ENCODE measurements around the gene ANGPT4. TPM values are rescaled to one million over a fixed set of nuclear protein-coding genes. Genes with fewer than 3 reads are reported as not detected.

Gene ANGPT4
- total and polyA plus RNA-seq, 2 of the 13 experiments (the other 11 are each of a cell fraction or from before 2014, with no cell fraction given), result not detected

DNA sequence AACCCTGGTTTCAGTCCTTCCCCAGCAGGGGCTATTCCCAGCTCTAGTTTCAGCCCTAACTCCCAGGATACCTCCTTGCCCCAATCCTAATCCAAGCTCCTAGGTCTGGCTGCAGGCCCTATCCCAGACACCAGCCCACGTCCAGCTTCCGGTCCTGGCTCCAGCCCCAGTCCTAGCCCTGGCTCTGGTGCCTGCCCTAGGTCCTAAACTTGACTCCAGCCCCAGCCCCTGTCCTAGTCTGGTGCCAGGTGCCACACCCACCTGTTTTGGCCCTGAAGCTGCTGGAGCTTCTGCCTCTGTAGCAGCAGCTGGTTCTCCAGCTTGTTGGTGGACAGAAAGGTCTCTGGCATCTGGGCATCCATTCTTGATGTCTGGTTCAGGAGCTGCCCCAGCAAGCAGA, 28.1 kb downstream of the ANGPT4 start:
- Histone ChIP-seq H3K9ac (ENCODE audit: insufficient read depth, low read depth, low read length) (no peak overlapping the region), H4K20me1 (ENCODE audit: insufficient read depth, low read length) (no peaks in the 10 kb centered on the region), H3K36me3 (replicated peaks in 1 of 2; ENCODE audit: control insufficient read depth in 1 of 2, insufficient read depth in 2 of 2, low read length in 2 of 2) (no peaks in the 10 kb centered on the region), H3K4me2 (ENCODE audit: low read depth, low read length) (no peak overlapping the region), H3K9me3 (ENCODE audit: low read length) (no peaks in the 10 kb centered on the region), H3K27ac (ENCODE audit: extremely low read length, insufficient read depth, low read length) (no peak overlapping the region), H3K27me3 (ENCODE audit: control insufficient read depth in 1 of 2, insufficient read depth in 2 of 2, low read length in 2 of 2) (peaks cover 2 to 29% of the 10 kb centered on the region in 2 experiments; a peak in 4 of 5 replicates), H3K4me1 (ENCODE audit: insufficient read depth, low read length) (no peaks in the 10 kb centered on the region), H2AFZ (ENCODE audit: low read length) (no peak overlapping the region), H3K4me3 (replicated peaks in 1 of 3; ENCODE audit: insufficient read depth in 1 of 3, low read depth in 2 of 3, low read length in 3 of 3) (no peak overlapping the region), H3K79me2 (ENCODE audit: insufficient read depth, low read length) (no peaks in the 10 kb centered on the region)
- no peak for ATAC-seq
- POLR2A ChIA-PET, result no interaction called here
- intact Hi-C loops (cut with micrococcal nuclease; ENCODE audit: unreplicated experiment), result loop anchor here (10.0 kb wide), 1 partner anchor 407 kb away; no protein-coding TSS in a partner anchor
- no peak for DNase-seq (ENCODE audit: low spot score)
- no peak for FAIRE-seq
- BruUV-seq (replicated peaks), result no TSS peak
- CTCF ChIA-PET (ENCODE audit: low intra/inter-chr PET ratio, low total read pairs), result no interaction called here
- in situ Hi-C loops (cut with HindIII; ENCODE audit: extremely low pct_ligation_motif_present, low pct_unique_long_range_greater_than_20kb), result no loop called here
- 0% methylated on average over 2 of the region's 2 CpGs for WGBS (ENCODE audit: low lambda C conversion rate)
- TF ChIP-seq ZNF83 (CRISPR knock-in tag; IDR thresholded peaks at IDR 0.05; ENCODE audit: borderline replicate concordance) (no peak), ZNF558 (CRISPR knock-in tag; IDR thresholded peaks at IDR 0.05; ENCODE audit: borderline replicate concordance) (no peak), TCF7L2 (IDR thresholded peaks at IDR 0.05; ENCODE audit: low read depth, low read length) (no peak), GZF1 (CRISPR knock-in tag; IDR thresholded peaks at IDR 0.05) (no peak), MZF1 (CRISPR knock-in tag; IDR thresholded peaks at IDR 0.05; ENCODE audit: borderline replicate concordance) (no peak), ZBTB40 (IDR thresholded peaks at IDR 0.05) (no peak), ZBTB40 (CRISPR knock-in tag; IDR thresholded peaks at IDR 0.05) (no peak), FOSL1 (CRISPR knock-in tag; IDR thresholded peaks at IDR 0.05; ENCODE audit: borderline replicate concordance) (no peak), ZKSCAN8 (CRISPR knock-in tag; IDR thresholded peaks at IDR 0.05; ENCODE audit: borderline replicate concordance) (no peak)
- TF ChIP-seq, protein P1, sequence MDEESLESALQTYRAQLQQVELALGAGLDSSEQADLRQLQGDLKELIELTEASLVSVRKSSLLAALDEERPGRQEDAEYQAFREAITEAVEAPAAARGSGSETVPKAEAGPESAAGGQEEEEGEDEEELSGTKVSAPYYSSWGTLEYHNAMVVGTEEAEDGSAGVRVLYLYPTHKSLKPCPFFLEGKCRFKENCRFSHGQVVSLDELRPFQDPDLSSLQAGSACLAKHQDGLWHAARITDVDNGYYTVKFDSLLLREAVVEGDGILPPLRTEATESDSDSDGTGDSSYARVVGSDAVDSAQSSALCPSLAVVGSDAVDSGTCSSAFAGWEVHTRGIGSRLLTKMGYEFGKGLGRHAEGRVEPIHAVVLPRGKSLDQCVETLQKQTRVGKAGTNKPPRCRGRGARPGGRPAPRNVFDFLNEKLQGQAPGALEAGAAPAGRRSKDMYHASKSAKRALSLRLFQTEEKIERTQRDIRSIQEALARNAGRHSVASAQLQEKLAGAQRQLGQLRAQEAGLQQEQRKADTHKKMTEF (CRISPR knock-in tag; IDR thresholded peaks at IDR 0.05), result no peak
- TF ChIP-seq, protein P2, sequence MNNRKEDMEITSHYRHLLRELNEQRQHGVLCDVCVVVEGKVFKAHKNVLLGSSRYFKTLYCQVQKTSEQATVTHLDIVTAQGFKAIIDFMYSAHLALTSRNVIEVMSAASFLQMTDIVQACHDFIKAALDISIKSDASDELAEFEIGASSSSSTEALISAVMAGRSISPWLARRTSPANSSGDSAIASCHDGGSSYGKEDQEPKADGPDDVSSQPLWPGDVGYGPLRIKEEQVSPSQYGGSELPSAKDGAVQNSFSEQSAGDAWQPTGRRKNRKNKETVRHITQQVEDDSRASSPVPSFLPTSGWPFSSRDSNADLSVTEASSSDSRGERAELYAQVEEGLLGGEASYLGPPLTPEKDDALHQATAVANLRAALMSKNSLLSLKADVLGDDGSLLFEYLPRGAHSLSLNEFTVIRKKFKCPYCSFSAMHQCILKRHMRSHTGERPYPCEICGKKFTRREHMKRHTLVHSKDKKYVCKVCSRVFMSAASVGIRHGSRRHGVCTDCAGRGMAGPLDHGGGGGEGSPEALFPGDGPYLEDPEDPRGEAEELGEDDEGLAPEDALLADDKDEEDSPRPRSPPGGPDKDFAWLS (CRISPR knock-in tag; IDR thresholded peaks at IDR 0.05; ENCODE audit: borderline replicate concordance), result no peak
- TF ChIP-seq, protein P3, sequence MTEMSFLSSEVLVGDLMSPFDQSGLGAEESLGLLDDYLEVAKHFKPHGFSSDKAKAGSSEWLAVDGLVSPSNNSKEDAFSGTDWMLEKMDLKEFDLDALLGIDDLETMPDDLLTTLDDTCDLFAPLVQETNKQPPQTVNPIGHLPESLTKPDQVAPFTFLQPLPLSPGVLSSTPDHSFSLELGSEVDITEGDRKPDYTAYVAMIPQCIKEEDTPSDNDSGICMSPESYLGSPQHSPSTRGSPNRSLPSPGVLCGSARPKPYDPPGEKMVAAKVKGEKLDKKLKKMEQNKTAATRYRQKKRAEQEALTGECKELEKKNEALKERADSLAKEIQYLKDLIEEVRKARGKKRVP (CRISPR knock-in tag; IDR thresholded peaks at IDR 0.05), result no peak
